Stimulated activated CD8-positive, alpha-beta memory T cell treated with anti-CD3 and anti-CD28 coated beads, Interleukin-2, amount 100 ng/mL, for 48 hours (primary cell): Measurements from ENCODE around the gene BBLN.
A peak's percentile ranks its signal among the peaks of the same experiment; 100 is the strongest.

Source experiments
- DNase-seq, 2 donors: peaks; one replicate each; pipeline ENCODE4 v3.0.0-alpha.2; 2020; ENCODE audit warnings: low read depth in 2 of 2

Gene BBLN

DNA sequence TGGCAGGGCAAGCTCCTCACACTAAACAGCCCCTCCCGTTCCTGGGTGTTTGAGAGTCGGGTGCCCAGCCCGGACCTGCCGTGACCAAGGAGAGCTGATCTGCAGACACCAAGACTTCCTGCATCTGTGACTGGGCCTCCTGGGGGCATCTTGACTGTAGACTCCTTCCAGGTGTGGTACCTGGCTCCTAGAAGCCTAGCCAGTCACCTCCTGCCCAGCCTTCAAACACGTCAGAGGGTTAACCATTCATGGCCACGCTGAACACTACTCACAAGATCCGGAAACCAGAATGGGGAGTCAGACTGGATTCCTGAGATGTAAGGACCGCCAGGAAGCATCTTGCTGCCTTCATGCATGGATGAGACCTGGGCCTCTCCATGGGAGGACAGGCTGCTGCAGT is 14.5 kb upstream of the BBLN start:
- DNase-seq = no peak

DNA sequence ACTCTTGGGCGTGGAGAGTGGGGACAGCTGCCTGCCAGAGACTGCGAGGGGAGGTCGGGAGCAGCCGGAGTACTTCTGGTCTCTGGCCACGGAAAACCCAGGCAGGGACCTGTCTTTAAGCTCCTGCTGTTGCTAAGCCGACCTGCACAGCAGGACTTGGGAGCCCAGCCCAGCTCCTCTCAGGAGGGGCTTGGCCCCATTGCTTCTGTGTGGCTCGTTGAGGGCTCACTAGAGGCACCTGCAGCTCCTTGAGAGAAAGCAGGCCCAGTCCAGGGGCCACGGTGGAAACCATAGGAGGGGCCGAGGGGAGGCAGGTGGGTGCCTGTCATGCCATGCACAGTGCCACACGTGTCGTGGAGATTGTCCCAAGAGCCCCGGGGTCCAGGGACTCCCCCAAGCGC is 14.1 kb upstream of the BBLN start:
- DNase-seq = no peak

DNA sequence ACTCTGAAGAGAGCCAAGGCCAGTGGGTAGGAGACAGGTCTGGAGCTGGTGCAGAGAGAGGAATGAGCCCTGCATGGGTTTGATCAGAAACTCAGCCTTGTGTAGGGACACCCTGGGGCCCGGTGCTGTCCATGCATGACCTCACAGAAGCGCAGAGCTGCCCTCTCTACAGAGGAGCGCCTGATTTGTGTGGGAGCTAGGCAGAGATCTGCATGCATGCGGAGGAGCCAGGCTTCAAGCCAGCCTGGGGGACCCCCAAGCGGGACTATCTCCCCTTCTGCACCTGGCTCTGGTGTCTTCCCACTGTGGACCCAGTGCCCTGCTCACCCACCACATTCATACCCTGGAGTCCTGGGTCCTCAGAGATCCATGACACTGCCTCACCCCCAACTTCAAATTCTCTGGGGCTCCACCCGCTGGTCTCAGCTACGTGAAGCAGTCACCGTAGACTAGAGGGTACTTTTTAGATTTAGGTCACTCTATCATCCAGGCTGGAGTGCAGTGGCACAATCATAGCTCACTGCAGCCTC is 13.4 kb upstream of the BBLN start:
- no peak for DNase-seq

DNA sequence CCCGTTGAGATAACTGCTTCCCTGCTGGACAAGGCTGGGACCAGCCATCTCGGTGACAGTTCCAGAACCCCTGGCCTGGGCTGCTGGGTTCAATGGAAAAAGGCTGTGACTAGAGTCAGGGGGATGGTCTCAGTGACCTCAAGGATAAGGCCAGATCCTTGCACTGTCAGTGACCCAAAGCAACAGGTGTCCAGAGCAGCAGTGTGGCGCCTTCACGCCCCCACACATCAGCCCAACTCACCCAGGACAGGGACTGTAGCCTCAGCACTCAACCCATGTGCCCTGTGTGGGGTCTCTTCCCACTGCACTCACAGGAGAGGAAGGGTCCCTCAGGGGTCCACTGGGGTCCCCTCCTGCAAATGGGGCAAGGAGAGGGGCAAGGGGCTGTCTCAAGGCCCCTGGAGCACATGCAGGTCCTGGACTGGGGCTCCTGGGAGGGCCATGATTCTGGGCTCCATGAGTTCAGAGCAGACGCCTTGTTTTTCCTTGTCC is 11.5 kb upstream of the BBLN start:
- no peak for DNase-seq

DNA sequence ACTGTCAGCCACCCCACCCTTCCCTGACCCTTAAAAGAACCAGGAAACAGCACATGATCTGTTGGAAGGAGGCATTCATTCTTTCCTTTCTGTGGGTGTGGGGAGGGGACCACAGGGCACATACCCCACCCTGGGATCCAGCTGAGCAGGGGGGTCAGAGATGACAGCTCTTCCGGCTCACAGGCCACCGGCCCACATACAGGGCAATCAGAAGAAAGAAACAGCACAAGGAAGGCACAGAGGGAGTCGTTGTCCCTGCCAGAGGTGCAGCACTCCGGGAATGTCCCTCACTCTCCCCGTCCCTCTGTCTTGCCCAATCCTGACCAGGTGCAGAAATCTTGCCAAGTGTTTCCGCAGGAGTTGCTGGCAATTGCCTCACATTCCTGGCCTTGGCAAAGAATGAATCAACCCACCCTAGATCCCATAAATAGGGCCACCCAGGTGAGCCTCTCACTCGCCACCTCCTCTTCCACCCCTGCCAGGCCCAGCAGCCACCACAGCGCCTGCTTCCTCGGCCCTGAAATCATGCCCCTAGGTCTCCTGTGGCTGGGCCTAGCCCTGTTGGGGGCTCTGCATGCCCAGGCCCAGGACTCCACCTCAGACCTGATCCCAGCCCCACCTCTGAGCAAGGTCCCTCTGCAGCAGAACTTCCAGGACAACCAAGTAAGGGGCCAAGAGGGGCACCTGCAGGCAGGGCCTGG is 10.9 kb upstream of the BBLN start, which contains the start of gene LCN2:
Gene LCN2 (plus strand): TSS at position 453 of the 701 bp plus-strand sequence. CDS start 73 bp downstream, at position 526.
- DNase-seq = no peak

DNA sequence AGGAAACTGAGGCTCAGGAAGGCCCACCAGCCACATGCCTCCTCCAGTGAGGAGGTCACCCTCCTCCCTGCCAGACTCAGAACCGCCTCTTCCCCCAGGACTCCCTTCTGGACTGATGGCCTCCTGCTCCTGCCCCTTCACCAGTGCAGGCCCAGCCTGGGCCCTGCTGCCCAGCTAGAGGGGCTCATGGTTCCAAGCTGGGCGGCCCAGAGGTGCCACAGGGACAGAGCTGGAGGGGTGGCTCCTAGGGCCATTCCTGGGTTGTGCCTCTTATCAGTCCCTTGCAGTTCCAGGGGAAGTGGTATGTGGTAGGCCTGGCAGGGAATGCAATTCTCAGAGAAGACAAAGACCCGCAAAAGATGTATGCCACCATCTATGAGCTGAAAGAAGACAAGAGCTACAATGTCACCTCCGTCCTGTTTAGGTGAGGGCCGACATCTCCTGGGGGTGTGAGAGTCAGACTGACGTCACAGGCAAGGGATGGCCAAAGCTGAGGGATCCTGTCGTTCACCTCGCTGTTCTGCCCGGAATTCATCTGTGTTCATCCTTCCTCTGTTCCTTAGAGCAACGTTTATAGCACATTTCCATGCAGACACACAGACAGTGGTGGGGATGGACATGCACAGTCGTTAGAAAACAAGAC is 10.0 kb upstream of the BBLN start:
- DNase-seq = no peak

DNA sequence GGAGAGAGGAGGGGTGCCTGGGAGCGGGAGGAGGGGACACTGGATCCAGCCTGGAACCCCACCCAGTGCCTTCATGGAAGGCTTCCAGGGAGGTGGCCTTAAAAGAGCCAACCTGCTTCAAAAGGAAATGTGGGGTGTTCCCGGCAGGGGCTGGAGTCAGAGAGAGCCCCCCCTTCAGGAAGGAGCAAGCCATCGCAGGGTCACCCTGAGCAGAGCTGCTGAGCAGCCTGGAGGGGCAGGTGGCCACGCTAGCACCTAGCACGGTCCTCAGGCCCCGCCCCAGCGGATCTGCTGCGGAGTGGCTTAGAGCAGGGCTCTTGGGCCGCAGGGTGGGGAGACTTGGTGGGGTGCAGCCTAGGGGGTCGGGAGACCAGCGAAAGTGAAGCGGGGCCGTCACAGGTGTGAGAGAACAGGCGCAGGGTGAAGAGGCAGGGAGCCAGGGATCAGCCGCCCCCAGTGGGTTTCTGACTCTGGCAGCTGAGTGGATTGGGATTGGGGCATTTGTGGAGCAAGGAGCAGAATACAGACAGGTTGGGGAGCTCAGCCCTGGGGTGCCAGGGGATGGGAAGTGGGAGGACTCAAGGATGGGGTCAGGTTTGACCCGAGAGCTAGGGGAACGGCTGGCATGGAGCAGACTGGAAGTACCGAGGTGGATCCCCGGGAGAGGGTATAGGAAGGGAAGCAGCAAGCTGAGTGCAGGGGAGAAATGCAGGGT is 9.3 kb upstream of the BBLN start:
- DNase-seq = peak in 1 of 2 donors; percentile 14

DNA sequence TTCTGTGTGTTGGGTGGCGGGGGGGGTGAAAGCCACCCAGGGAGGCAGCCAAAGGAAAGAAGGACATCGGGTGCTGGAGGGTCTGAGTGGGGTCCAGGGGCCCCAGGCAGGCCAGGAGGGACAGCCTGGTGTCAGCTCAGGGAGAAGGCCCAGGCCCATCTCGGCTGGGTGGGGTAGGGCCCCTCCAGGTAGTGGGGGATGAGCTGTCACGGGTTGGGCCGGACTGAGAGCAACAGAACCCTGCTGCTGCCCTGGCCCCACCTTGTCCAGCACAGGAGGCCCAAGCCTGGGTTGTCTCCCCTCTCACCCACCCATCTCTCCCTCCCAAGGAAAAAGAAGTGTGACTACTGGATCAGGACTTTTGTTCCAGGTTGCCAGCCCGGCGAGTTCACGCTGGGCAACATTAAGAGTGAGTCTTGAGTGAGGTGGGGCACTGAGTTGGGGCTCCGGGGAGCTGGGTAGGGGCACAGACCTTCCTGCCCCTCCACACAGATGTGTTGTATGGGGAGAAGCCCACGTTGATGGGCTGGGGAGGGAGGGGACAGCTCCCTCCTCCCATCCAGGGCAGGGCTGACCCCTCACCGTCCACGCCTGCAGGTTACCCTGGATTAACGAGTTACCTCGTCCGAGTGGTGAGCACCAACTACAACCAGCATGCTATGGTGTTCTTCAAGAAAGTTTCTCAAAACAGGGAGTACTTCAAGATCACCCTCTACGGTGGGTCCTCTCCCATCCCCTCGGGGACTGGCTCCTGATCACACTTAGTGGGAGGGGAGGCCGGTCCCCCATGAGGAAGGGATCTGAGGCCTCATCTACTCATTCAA is 8.5 kb upstream of the BBLN start:
- DNase-seq = no peak

DNA sequence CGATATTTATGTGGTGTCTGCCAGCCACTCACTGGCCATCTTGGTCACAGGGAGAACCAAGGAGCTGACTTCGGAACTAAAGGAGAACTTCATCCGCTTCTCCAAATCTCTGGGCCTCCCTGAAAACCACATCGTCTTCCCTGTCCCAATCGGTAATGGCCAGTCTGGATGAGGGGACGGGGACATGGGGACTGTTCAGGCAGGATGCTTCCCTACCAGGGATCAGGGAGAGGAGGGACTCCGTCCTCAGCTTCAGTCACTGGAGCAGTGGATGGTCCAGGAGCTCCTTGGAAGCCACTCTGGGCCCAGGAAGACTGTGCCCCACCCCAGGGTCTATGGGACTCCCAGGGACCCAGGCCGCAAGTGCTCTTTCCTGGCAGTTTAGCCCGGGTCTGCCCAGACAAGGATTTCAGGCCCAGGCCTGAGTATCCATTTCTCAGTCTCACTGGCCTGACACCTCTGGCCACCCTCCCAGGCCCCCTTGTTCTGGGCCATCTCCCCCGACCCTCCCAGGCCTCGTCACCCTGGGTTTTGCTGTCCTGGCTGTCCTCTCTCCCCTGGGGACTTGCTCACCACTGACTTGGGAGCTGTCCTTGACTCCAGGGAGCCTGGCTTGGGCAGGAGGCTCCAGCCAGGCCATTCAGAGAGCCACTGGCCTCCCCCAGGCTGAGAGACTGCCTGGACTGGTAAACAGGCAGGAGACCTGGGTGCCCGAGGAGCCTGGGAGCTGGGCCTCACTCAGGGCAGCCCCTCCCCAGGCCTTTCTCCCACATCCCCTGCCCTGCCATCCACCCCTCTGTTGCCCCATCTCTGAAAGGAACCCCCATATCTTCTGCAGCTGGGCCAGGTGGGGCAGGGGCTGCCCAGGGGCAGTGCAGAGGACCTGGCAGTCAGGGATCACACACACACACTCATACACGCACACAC is 7.7 kb upstream of the BBLN start:
- no peak for DNase-seq

DNA sequence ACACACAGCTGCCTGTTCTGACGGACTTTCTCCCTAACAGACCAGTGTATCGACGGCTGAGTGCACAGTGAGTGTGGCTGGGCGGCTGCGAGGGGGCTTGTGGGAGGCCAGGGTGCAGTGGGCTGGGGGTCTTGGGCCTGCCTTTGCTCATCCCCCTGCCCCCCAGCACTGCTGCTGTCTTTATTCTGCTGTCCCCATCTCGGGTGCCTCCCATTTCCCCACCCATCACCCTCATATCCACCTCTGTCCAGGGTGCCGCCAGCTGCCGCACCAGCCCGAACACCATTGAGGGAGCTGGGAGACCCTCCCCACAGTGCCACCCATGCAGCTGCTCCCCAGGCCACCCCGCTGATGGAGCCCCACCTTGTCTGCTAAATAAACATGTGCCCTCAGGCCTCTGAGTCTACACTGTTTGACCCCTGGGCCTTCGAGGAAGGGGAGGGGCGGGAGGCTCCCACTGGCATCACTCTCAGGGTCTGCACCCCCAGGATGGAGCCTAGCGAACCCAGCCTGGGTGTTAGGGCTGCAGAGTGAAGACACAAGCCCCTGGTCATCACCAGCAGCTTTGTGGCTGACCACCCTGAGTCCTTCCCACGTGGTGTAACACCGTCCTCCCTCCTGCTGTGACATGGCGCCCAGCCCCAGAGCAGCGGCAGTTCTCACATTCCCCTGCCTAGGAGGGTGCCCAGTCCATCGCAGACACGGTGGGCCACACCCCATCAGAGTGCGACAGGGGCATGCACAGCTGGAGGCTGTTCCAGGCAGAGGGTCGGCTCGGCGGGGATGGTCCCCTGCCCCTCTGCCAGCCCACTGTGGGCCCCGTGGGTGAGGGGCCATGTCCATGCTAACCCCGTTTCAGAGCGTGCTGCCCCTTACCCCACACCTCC is 6.8 kb upstream of the BBLN start:
- no peak for DNase-seq

DNA sequence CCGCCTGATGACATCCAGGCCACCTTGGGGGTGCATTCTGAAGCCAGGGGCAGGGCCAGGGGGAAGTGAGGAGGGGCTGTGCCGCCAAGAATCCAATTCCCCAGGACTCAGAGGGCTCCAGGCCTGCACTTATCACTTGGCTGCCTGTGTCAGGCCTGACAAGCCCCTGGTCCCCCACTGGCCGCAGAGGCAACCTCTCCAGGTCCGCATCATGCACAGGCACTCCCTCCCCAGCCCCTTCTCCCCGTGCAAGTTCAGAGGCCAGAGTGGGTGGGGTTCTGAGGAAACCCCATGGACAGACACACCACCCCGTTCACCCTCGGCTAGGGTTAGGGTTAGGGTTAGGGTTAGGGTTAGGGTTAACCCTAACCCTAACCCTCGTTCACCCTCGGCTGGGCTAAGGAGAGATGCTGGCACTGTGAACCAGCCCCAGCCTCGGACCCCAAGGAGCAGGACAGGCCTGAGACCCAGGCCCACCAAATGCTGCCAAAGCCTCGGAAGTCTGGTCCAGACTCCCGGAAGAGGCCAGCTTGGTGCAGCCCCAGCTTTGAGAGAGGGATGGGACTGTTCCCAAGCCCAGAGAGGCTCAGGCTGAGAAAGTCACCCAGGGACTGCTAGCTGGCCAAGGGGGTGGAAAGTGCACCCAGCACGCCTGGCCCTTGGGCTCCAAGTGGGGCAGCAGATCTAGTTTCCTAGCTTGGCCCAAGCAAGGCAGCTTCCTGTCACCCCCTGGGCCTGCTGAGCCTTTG is 5.9 kb upstream of the BBLN start:
- DNase-seq = no peak

DNA sequence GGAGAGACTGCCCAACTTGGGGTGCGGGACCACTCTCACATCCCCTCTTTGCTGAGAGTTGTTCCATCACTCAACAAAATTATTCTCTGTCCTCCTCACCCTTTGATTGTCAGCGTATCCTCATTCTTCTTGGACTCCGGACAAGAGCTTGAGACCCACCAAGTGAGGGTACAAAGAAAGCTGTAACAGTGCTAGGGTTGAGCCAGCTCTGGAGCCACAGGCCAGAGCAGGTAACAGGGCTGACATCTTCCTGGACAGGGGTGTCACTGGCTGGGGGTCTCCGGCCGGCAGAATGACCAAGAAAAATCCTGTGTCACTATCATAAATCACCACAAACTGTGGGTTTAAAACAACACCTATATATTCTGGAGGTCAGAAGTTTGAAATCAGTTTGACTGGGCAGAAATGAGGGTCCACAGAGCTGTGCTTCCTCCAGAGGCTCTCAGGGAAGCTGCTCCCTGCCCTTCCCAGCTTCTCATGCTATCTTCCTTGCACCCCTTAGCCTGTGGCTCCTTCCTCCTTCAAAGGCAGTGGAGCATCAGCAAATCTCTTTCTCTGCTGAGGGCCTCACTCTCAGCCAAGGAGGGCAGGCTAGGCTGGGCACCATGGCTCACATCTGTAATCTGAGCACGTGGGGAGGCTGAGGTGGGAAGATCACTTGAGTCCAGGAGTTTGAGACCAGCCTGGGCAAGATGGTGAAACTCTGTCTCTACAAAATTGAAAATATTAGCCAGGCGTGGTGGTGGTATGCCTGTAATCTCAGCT is 4.1 kb upstream of the BBLN start:
- no peak for DNase-seq

DNA sequence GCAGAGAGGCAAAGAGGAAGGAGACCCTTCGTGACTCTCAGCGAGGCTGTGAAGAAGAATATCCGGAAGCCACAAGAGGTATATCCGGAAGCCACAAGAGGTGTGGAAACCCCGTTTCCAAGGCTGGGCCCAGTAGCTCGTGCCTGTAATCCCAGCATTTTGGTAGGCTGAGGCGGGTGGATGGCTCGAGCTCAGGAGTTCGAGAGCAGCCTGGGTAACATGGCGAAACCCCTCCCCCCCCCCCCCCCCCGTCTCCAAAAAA is 612 bp upstream of the BBLN start:
- peak in 1 of 2 donors; percentile 9 for DNase-seq

DNA sequence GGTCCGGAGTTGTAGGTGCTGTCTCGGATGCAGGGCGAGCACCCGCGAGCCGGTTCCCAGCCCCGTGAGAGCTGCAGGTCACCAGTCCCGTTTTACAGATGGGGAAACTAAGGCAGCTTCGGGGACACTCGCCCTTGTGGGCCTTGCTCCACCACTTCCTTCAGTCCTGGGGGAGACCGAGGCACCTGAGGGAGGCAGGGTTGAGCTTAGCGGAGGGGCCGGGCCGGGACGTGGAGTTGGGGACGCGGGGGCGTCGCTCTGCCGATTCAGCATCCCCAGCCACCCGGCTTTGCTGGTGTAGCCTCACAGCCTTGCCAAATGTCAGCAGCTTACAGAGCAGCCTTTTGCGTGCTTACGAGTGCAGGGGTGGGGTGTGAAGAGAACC is 530 bp downstream of the BBLN start:
- DNase-seq = peak; percentile 38 to 42

DNA sequence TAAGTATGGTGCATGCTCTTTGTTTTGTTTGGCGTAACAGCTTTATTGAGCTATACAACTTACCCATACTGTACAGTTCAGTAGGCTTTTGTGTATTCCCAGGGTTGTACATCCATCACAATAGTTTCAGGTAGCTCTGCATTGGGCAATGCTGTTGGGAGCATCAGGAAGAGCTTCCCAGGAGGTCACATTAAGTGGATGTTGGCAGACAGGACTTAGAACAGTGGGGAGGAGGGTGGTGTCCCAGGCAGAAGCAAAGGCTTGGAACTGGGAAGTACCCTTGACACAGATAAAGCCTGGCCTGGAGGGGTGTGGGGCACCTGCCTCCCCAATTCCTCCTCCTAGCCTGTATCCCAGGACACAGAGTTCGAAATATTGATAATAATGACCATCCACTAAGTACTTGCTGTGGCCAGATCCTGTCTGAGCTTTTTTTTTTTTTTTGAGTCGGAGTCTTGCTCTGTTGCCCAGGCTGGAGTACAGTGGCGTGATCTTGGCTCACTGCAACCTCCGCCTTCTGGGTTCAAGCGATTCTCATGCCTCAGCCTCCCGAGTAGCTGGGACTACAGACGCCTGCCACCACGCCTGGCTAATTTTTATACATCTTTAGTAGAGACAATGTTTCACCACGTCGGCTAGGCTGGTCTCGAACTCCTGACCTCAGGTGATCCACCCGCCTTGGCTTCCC is 1.3 kb downstream of the BBLN start:
- no peak for DNase-seq

DNA sequence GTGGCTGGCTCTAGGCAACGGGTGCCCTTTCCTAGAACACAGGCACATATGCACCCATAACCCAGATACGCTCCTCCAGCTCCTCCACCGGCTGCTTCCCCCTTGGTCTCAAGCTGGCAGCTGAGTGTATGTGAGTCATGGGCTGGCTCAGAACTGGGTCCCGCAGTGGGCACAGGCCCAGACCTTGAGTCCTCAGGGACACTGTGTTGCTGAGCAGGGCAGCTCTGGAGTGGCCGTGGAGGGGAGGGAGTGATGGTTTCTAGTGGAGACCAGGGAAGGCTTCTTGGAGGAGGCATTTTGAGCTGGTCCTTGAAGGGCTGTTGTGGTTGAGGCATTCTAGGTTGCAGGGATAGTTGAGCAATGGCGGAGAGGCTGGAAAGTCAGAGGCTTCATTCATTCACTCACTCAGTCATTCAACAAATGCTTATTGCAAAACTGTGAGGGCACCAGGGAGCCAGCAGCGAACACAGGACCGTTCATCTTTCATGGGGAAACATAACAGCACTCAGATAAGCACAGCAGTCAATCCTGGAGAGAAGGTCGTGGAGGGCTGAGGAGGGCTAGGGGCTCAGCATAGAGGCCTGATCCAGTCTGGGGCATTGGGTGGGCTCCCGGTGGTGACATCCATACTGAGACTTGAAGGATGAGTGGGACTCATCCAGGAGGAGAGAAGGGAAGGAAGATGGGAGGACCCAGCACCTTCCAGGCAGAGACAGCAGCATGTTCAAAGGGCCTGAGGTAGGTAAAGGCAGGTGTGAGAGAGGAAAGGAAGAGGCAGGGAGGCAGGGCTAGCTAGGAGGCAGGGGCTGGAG is 2.4 kb downstream of the BBLN start:
- no peak for DNase-seq

DNA sequence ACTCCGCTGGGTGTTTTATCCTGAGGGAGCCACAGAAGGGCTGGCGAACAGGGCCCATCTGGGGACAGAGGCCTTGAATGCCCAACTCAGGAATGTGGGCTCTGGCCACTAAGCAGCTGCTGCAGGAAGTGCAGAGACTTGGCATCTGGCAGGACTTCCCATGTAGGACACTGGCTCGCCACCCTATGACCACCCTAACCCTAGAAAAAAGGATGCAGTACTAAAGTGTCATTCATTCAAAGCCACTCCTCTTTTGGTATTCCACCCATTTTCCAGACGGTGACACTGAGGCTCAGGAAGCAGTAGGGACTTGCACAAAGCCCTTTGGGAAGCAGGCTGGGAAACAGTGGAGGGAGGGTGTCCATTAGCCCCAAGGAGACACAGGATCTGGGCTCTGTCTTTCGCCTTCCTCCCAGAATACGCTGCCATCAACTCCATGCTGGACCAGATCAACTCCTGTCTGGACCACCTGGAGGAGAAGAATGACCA is 3.0 kb downstream of the BBLN start:
- DNase-seq = no peak
